Esophagus muscularis mucosa (tissue), 4 donors: ENCODE results near the gene SRP14. TPM values are rescaled to one million over a fixed set of nuclear protein-coding genes. Genes with fewer than 3 reads are reported as not detected.

ENCODE experiments used
- DNase-seq: peaks from one replicate; pipeline ENCODE4 v3.0.0-alpha.2; 2017; ENCODE audit errors: extremely low spot score
- H3K27ac ChIP-seq, 4 donors: fragments of 200-600 bp; sonication (generic); replicated peaks in 1 of 4; 1 replicate in 3 of 4; 2 replicates in 1 of 4; pipeline ENCODE4 v1.5.1; 2016 to 2019; ENCODE audit warnings: mild to moderate bottlenecking in 1 of 4
- H3K27me3 ChIP-seq, 4 donors: fragments of 200-600 bp; sonication (generic); one replicate each; pipeline versions ENCODE4 v1.5.1 to v1.6.0; 2016 to 2019
- H3K36me3 ChIP-seq, 4 donors: fragments of 200-600 bp; sonication (generic); one replicate each; pipeline ENCODE4 v1.5.1; 2016 to 2019
- H3K4me1 ChIP-seq, 4 donors: fragments of 200-600 bp; sonication (generic); one replicate each; pipeline ENCODE4 v1.5.1; 2016 to 2019
- H3K4me3 ChIP-seq, 4 donors: fragments of 200-600 bp; sonication (generic); 1 replicate in 2 of 4; 2 replicates in 2 of 4; pipeline ENCODE4 v1.5.1; 2016 to 2019; ENCODE audit warnings: mild to moderate bottlenecking in 4 of 4, moderate library complexity in 1 of 4
- H3K9me3 ChIP-seq, 4 donors: fragments of 200-600 bp; sonication (generic); 1 replicate in 3 of 4; 2 replicates in 1 of 4; pipeline ENCODE4 v1.5.1; 2016 to 2019
- EP300 ChIP-seq: sonication (generic); formaldehyde crosslinking; IDR thresholded peaks from one replicate; pipeline ENCODE4 v1.6.1; 2017; ENCODE audit warnings: antibody characterized with exemption
- POLR2A ChIP-seq: fragments of 450-650 bp; IDR thresholded peaks from one replicate; pipeline ENCODE4 v1.6.1; 2017; ENCODE audit warnings: antibody characterized with exemption, moderate library complexity, mild to moderate bottlenecking, low read depth
- POLR2AphosphoS5 ChIP-seq, 2 donors: sonication (generic); formaldehyde crosslinking; IDR thresholded peaks; one replicate each; pipeline ENCODE4 v1.6.1; 2017; ENCODE audit warnings: antibody characterized with exemption in 2 of 2
- WGBS: methylation state at CpG from one replicate; pipeline ENCODE4 v1.1.5; 2018; 5-methylcytosine and 5-hydroxymethylcytosine counted together
- intact Hi-C: fragments of 100-400 bp; cut with DNase I; formaldehyde crosslinking; loops from one replicate; pipeline ENCODE4 v1.15.1; 2023
- total RNA-seq, 4 donors: library from RNA; depleted of rRNA; stranded (reverse); fragments of >200 nt; gene quantifications; one replicate each; pipeline versions ENCODE4 v1.1.0 to v1.2.1, GENCODE V29; 2016
- TF ChIP-seq, protein P1 (sequence below), 3 experiments: fragments of 200-600 bp in 2 of 3; fragments of 450-650 bp in 1 of 3; sonication (generic) in 2 of 3; IDR thresholded peaks; one replicate each; pipeline ENCODE4 v1.5.1; 2017 to 2019; ENCODE audit warnings: antibody characterized with exemption in 3 of 3, mild to moderate bottlenecking in 2 of 3, moderate library complexity in 1 of 3

Gene SRP14
- total RNA-seq, 4 donors from 2014 or later: 262 to 412 (median 301) TPM

DNA sequence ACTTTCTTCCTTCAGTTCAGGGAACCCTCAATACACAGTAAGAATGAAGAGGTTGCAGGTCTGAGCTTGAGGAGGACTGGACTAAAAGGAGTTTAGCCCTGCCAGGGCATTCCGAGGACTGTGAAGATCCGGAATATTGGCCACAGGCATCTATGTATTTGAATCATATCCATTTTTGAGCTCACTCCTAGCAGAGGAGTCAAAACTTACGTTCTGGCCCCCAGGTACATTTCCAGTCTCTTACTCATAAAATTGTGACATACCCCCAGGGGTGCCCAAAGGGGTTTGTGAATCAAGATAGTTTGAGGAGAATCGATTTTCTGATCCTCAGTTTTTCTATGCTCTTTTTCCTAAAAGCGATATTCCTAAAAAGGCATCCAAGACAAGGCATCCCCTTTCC, 27.6 kb upstream of the SRP14 start:
- WGBS: 96% methylated on average over 5 of the region's 5 CpGs
- H3K27ac ChIP-seq: no peak overlapping the region
- H3K36me3 ChIP-seq: peaks cover 0 to 10% (median 4%) of the 10 kb centered on the region in 4 donors
- intact Hi-C loops: no loop called here
- no peaks in the 10 kb centered on the region for H3K27me3 ChIP-seq
- H3K4me3 ChIP-seq: no peak overlapping the region
- H3K4me1 ChIP-seq: peaks cover 19 to 25% (median 24%) of the 10 kb centered on the region in 4 donors
- no peak for TF ChIP-seq EP300
- TF ChIP-seq POLR2A: no peak
- TF ChIP-seq, protein P1, sequence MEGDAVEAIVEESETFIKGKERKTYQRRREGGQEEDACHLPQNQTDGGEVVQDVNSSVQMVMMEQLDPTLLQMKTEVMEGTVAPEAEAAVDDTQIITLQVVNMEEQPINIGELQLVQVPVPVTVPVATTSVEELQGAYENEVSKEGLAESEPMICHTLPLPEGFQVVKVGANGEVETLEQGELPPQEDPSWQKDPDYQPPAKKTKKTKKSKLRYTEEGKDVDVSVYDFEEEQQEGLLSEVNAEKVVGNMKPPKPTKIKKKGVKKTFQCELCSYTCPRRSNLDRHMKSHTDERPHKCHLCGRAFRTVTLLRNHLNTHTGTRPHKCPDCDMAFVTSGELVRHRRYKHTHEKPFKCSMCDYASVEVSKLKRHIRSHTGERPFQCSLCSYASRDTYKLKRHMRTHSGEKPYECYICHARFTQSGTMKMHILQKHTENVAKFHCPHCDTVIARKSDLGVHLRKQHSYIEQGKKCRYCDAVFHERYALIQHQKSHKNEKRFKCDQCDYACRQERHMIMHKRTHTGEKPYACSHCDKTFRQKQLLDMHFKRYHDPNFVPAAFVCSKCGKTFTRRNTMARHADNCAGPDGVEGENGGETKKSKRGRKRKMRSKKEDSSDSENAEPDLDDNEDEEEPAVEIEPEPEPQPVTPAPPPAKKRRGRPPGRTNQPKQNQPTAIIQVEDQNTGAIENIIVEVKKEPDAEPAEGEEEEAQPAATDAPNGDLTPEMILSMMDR (IDR thresholded peaks at IDR 0.05): no peak
- no peak for TF ChIP-seq POLR2AphosphoS5 (IDR thresholded peaks at IDR 0.05)
- DNase-seq: no peak
- H3K9me3 ChIP-seq: no peaks in the 10 kb centered on the region

DNA sequence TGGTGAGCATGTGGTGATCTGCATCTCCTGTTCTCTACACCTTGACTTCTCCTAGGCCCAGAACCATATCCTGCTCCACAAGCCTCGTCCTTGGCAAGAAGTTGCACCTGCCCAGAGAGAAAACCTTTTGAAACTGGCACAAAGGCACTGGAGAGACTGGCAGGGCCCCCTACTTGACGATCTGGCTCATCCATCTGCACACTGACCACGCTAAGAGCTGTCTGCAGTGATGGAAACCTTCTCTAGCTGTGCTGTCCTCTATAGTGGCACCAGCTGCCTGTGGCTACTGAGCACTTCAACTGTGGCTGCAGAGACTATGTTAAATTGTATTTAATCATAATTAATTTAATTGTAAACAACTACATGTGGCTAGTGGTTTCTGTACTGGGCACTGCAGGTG, 26.2 kb upstream of the SRP14 start:
- Histone ChIP-seq H3K9me3 (no peaks in the 10 kb centered on the region), H3K27ac (no peak overlapping the region), H3K36me3 (peaks cover 0 to 15% (median 4%) of the 10 kb centered on the region in 4 donors), H3K4me1 (peaks cover 17 to 24% (median 22%) of the 10 kb centered on the region in 4 donors), H3K27me3 (no peaks in the 10 kb centered on the region), H3K4me3 (no peak overlapping the region)
- DNase-seq: no peak
- 75% methylated on average over 1 of the region's 3 CpGs for WGBS
- intact Hi-C loops: no loop called here
- TF ChIP-seq, protein P1 (IDR thresholded peaks at IDR 0.05): no peak
- TF ChIP-seq POLR2AphosphoS5 (IDR thresholded peaks at IDR 0.05) (no peak), POLR2A (no peak), EP300 (no peak)

DNA sequence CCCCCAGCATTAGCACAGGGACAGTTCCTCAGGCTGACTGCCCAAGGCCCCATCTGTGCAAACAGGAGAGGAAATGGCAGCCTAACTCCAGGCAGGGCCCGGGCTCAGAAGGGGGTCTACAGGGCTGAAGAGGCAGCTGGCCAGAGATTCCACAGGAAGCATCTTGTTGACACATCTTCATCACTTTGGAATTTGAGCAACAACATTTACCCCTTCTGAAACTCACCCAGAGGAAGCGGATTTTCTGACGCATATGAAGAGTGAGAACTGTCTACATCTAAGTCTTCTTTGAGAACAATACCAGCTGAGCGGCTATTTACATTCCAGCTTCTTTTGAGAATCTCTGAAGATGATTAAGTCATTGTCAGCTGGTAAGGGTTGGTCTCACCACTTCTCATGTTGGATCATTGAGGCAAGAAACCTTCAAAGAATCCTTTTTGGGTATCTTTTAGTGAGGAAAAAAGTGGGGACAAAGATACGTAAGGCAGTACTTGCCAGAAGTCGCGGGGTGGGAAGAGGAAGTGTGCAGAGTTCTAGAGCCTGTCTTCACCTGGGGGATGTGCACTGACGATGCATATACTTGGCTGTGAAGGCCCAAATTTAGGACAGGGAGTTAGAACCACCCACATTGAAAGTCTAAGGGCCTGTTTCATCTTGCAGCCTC, 25.4 kb upstream of the SRP14 start:
- DNase-seq: no peak
- intact Hi-C loops: no loop called here
- 85% methylated on average over 8 of the region's 8 CpGs for WGBS

DNA sequence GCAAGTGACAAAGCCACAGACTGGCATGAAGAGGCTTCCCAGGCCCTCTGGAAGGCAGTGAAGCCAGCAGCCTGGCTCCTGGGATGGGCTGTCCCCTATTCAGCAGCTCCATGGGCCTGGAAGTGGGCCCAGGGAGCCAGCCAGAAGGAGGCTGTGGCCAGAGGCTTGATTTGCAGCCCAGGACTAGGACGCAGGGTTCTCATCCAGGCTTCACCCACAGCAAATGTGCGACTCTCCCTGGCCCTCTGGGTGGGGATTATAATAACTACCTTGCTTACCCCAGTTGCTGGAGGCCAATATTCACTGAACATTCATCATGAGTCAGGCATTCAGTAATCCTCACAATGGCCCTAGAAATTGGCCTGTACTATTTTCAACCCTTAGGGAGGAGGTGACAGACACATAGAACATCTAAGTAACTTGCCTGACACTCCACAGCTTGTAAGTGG, 24.6 kb upstream of the SRP14 start:
- peaks cover 0 to 22% (median 4%) of the 10 kb centered on the region in 4 donors for H3K36me3 ChIP-seq
- no peak overlapping the region for H3K4me3 ChIP-seq
- intact Hi-C loops: no loop called here
- WGBS: 92% methylated on average over 2 of the region's 2 CpGs
- H3K4me1 ChIP-seq: peaks cover 2 to 8% (median 6%) of the 10 kb centered on the region in 4 donors
- DNase-seq: no peak
- H3K27me3 ChIP-seq: no peaks in the 10 kb centered on the region
- H3K9me3 ChIP-seq: no peaks in the 10 kb centered on the region
- TF ChIP-seq POLR2AphosphoS5 (IDR thresholded peaks at IDR 0.05) (no peak), EP300 (no peak)
- TF ChIP-seq, protein P1 (IDR thresholded peaks at IDR 0.05): no peak
- H3K27ac ChIP-seq: no peak overlapping the region

More for the DNA sequence above, 25.4 kb upstream of the SRP14 start:
- H3K9me3 ChIP-seq: no peaks in the 10 kb centered on the region
- peaks cover 0 to 22% (median 4%) of the 10 kb centered on the region in 4 donors for H3K36me3 ChIP-seq
- H3K27ac ChIP-seq: no peak overlapping the region
- no peak overlapping the region for H3K4me3 ChIP-seq
- peaks cover 9 to 16% (median 14%) of the 10 kb centered on the region in 4 donors for H3K4me1 ChIP-seq
- TF ChIP-seq POLR2A: no peak
- TF ChIP-seq, protein P1 (IDR thresholded peaks at IDR 0.05): no peak
- no peak for TF ChIP-seq EP300
- no peak for TF ChIP-seq POLR2AphosphoS5 (IDR thresholded peaks at IDR 0.05)
- H3K27me3 ChIP-seq: no peaks in the 10 kb centered on the region
